Measurements from ENCODE around the gene FAM177A1.
"Not testable (repeated sequence)": the region's sequence is repeated elsewhere in the genome, so short reads cannot be mapped to it uniquely, and the experiment has no call there.

Gene FAM177A1

GRCh38 chr14:35046048-35046750 lies at the start of gene FAM177A1:
FAM177A1 (plus strand) TSS chr14:35046272; CDS start chr14:35046464, 192 bp downstream.
- DNase-seq = peak; percentile 99

DNA sequence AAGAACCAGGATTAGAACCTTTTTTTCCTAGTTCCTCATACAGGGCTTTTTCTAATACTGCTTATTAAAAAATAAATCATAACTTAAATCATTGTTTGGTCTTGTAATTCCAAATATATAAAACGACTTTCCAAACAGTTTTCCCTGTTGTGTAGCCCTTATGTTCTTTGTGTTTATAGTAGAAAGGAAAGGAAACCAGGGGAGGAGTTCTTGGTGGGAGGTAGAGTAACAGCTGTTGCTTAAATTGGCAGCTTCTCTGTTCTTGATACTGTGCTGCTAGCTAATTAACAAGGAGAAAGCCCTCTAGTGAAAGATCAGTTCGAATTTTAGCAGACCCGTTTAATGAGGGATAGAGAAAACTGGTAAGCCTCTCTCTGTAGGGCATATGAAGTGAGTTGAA lies 48.3 kb upstream of the FAM177A1 start:
- DNase-seq = peak; percentile 71 to 87

GRCh38 chr14:34999500-34999899 lies 46.6 kb upstream of the FAM177A1 start:
- no peak for DNase-seq

- DNase-seq = no peak
Measured at GRCh38 chr14:35001621-35002020, 44.5 kb upstream of the FAM177A1 start.

GRCh38 chr14:35004839-35005238 lies 41.2 kb upstream of the FAM177A1 start:
- DNase-seq = no peak

DNA sequence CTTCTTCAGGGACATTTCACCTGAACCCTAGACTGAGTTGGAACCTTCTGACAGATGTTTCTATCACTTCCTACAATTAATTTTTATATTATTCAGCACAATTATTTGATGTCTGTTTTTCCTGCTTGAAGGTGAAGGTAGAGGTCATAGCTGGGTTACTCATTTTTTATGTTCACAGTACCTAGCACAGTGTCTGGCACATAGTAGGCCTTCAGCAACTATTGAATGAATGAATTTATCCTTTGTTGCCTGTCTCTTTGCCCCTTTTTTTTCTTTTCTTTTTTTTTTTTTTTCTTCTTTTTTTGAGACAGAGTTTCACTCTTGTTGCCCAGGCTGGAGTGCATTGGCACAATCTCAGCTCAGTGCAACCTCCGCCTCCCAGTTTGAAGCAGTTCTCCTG lies 29.5 kb upstream of the FAM177A1 start:
- no peak for DNase-seq

DNA sequence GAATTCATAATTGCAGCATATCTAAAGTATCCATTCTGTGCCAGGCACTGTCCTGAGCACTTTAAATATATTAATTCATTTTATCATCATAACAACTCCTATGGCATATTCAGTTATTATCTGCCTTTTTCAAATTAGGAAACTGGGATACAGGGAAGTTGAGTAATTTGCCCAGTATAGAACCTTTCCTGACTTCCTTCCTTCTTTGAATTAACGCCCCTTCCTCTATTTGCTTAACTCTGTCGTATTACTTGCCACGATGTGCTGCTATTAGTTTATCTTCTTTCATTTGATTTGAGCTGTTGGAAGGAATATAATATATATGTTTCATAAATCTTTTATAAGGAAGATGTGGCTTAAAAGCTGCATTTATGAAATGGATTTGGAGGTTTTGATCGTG lies 25.4 kb upstream of the FAM177A1 start:
- no peak for DNase-seq

- DNase-seq = no peak
Measured at GRCh38 chr14:35028435-35028834, 17.6 kb upstream of the FAM177A1 start.

DNA sequence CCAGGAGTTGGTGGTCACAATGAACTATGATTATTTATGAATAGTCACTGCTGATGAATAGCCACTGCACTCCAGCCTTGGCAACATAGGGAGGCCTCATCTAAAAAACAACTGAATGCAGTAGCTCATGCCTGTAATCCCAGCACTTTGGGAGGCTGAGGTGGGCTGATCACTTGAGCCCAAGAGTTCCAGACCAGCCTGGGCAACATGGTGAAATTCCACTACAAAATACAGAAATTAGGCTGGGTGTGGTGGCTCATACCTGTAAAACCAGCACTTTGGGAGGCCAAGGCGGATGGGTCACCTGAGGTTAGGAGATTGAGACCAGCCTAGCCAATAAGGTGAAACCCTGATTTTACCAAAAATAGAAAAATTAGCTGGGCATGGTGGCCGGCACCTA lies 13.5 kb upstream of the FAM177A1 start:
- DNase-seq = no peak

DNA sequence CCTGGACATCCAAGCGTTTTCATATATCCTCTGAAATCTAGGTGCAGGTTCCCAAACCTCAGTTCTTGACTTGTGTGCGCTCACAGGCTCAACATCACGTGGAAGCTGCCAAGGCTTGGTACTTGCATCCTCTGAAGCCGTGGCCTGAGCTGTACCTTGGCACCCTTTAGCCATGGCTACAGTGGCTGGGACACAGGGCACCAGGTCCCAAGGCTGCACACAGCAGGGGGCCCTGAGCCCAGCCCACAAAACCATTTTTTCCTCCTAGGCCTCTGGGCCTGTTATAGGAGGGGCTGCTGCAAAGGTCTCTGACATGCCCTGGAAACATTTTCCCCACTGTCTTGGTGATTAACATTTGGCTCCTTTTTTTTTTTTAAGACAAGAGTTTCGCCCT lies 11.6 kb upstream of the FAM177A1 start:
- no peak for DNase-seq

DNA sequence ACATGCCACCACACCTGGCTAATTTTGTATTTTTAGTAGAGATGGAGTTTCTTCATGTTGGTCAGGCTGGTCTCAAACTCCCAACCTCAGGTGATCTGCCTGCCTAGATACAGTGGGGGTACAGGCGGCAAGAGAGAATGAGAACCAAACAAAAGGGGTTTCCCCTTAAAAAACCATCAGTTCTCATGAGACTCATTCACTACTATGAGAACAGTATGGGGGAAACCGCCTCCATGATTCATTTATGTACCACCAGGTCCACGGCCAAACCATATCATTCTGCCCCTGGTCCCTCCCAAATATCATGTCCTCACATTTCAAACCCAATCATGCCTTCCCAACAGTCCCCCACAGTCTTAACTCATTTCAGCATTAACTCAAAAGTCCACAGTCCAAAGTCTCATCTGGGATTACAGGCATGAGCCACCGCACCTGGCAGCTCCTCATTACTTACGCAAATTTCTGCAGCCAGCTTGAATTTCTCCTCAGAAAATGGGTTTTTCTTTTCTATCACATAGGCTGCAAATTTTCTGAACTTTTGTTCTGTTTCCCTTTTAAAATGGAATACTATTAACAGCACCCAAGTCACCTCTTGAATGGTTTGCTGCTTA lies 11.0 kb upstream of the FAM177A1 start:
- DNase-seq = not testable (repeated sequence)

- not testable (repeated sequence) for DNase-seq
Measured at GRCh38 chr14:35038312-35038711, 7.8 kb upstream of the FAM177A1 start.

DNA sequence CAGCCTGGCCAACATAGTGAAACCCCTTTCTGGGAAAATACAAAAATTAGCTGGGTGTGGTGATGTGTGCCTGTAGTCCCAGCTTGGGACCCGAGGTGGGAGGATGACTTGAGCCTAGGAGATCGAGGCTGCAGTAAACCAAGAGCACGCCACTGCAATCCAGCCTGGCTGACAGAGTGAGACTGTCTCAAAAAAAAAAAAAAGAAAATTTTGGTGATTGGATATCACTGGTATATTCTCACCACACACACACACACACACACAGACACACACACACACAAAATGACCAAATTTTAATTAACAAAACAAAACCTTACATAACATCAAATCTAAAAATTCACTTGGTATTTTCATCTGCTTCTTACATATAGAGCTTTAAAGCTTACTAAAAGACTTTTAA lies 3.4 kb upstream of the FAM177A1 start:
- no peak for DNase-seq

- DNase-seq = no peak
Measured at GRCh38 chr14:35043046-35043445, 3.0 kb upstream of the FAM177A1 start.

- DNase-seq = no peak
Measured at GRCh38 chr14:35044939-35045797, 904 bp upstream of the FAM177A1 start.

GRCh38 chr14:35045798-35046047 lies 349 bp upstream of the FAM177A1 start:
- DNase-seq = no peak

DNA sequence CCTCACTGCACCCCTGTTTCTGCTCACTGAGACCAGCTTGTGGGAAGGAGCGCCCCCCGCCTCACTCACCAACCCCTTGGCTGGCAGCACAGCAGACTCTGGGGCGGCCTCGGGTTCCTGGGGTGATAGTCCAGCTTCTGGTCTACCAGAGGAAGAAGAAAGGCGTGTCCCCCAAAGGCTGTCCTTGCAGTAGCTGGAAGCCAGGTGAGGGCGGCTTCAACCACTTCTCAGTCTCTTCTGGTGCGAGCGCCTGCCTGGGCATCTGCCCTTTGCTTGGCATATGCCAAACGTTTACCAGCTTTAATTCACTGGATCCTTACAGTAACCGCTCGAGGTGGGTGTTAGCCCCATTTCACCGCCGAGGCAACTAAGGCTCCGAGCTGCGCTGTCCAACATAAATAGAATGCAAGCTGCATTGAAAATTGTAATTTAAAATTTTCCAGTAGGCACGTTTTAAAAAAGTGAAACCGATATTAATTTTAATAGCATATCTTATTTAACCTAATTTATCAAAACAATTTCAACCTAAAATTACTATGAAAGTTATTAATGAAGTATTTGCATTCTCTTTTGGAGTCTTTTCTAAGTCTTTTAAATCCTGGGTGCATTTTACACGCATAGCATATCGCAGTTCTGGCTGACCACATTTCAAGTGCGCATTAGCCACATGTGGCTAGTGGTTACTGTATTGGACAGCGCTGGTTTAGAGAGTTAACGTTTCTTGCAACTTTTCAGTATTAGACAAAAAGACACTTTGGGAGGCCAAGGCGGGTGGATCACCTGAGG lies 872 bp downstream of the FAM177A1 start:
- DNase-seq = peak; percentile 41 to 72

DNA sequence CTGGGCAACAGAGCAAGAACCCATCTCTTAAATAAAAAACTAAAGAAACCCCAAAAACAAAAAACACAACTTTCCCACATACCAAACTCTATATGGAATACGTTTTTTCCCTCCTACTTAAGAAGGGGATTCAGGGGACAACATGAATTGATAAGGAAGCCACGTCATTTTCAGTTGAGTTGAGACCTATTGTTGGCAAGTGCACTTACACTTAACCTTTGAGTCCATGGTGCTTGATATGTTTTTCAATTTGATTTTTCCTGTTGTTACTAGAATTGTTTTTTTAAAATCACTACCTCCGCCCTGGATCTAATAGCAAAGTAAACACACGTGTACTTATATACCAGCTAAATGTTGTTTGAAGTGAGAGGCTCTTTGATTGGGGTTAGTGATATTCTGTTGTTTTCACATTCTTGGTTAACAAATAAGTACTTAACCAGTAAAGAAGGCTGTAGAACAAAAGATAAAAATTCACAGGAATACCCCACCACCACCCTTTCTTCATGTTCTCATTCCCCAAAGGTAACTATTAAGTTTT lies 2.0 kb downstream of the FAM177A1 start:
- DNase-seq = no peak

DNA sequence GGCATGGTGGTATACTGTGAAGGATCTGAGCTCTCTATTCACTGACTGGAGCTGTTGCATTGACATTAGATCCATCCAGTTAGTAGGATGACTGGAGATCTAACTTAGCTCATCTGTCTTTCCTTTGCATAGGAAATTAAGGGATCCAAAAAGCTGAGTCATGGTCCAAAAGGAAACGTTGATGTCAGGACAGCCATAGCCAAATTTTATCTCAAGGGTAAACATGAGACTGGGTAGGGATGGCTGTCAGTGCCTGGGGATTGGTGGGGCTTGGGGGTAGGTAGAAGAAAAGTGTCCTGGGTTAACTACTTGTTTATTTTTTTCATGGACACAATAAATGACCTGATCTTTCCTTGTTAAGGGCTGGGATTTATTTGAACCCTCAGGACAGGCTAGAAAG lies 4.6 kb downstream of the FAM177A1 start:
- DNase-seq = no peak

- no peak for DNase-seq
Measured at GRCh38 chr14:35051796-35052195, 5.7 kb downstream of the FAM177A1 start.

DNA sequence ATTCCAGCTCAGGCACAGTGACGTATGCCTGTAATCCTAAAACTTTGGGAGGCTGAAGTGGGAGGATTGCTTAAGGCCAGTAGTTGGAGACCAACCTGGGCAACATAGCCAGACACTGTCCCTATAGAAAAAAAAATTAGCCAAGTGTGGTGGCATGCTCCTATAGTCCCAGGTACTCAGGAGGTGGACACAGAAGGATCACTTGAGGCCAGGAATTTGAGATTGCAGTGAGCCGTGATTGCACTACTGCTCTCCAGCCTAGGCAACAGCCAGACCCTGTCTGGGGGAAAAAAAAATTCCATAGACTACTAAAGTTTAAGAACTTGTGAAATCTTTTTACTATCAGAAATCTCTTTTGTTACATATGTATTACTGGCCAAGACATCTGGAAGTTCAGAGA lies 6.6 kb downstream of the FAM177A1 start:
- DNase-seq = no peak

- not testable (repeated sequence) for DNase-seq
Measured at GRCh38 chr14:35061113-35061791, 15.2 kb downstream of the FAM177A1 start.

Data from NCI-H524 (cell line).